ENCODE data around the gene METTL22.

METTL22 gene

DNA sequence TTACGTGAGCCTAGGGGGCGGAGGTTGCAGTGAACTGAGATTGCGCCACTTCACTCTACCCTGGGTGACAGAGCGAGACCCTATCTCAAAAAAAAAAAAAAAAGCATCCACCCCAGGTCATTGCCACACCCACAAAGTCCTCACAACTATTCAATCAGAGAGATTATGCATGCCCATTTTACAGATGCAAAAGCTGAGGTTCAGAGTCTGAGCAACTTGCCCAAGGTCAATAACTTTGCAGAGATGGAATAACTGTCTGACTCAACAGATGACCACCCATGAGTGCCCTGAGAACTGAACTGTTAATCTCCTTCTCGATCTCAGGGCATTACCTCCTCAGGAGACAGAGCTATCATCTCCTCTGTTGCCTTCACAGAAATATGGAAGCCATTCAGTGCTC, 25.7 kb upstream of the METTL22 start:
- Histone ChIP-seq H3K4me1 (ENCODE audit: low read length) (peaks cover 5% of the 10 kb centered on the region; the same call in 1 of the 2 replicates), H3K79me2 (ENCODE audit: low read length) (no peaks in the 10 kb centered on the region), H3K27me3 (ENCODE audit: low read depth, low read length) (peaks cover 8% of the 10 kb centered on the region; the same call in 1 of the 2 replicates), H3K9ac (ENCODE audit: low read length) (no peak overlapping the region), H3K4me2 (ENCODE audit: low read length) (no peak overlapping the region), H4K20me1 (ENCODE audit: insufficient read depth, low read length) (no peaks in the 10 kb centered on the region), H3K27ac (ENCODE audit: low read length) (no peak overlapping the region), H2AFZ (ENCODE audit: low read depth, low read length) (no peak overlapping the region), H3K9me3 (ENCODE audit: insufficient read depth, low read length) (no peaks in the 10 kb centered on the region; the same call in 1 of the 2 replicates), H3K36me3 (replicated peaks; ENCODE audit: low read depth, low read length) (no peaks in the 10 kb centered on the region), H3K4me3 (ENCODE audit: low read length) (no peak overlapping the region)
- no peak for TF ChIP-seq EZH2phosphoT487 (IDR thresholded peaks at IDR 0.05; ENCODE audit: low read depth)
- TF ChIP-seq, protein P1, sequence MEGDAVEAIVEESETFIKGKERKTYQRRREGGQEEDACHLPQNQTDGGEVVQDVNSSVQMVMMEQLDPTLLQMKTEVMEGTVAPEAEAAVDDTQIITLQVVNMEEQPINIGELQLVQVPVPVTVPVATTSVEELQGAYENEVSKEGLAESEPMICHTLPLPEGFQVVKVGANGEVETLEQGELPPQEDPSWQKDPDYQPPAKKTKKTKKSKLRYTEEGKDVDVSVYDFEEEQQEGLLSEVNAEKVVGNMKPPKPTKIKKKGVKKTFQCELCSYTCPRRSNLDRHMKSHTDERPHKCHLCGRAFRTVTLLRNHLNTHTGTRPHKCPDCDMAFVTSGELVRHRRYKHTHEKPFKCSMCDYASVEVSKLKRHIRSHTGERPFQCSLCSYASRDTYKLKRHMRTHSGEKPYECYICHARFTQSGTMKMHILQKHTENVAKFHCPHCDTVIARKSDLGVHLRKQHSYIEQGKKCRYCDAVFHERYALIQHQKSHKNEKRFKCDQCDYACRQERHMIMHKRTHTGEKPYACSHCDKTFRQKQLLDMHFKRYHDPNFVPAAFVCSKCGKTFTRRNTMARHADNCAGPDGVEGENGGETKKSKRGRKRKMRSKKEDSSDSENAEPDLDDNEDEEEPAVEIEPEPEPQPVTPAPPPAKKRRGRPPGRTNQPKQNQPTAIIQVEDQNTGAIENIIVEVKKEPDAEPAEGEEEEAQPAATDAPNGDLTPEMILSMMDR (IDR thresholded peaks at IDR 0.05; ENCODE audit: low read depth, low read length), result no peak

GRCh38 chr16:8596581-8596980, 24.9 kb upstream of the METTL22 start:
- Histone ChIP-seq H2AFZ (ENCODE audit: low read depth, low read length) (no peak overlapping the region), H3K4me1 (ENCODE audit: low read length) (peaks cover 5% of the 10 kb centered on the region; the same call in 1 of the 2 replicates), H3K36me3 (replicated peaks; ENCODE audit: low read depth, low read length) (no peaks in the 10 kb centered on the region), H3K9ac (ENCODE audit: low read length) (no peak overlapping the region), H3K27ac (ENCODE audit: low read length) (no peak overlapping the region), H3K4me3 (ENCODE audit: low read length) (no peak overlapping the region), H3K27me3 (ENCODE audit: low read depth, low read length) (peaks cover 9% of the 10 kb centered on the region; the same call in 1 of the 2 replicates), H3K9me3 (ENCODE audit: insufficient read depth, low read length) (no peaks in the 10 kb centered on the region; the same call in 1 of the 2 replicates), H3K4me2 (ENCODE audit: low read length) (no peak overlapping the region), H4K20me1 (ENCODE audit: insufficient read depth, low read length) (no peaks in the 10 kb centered on the region), H3K79me2 (ENCODE audit: low read length) (no peaks in the 10 kb centered on the region)
- TF ChIP-seq, protein P1 (IDR thresholded peaks at IDR 0.05; ENCODE audit: low read depth, low read length), result no peak
- TF ChIP-seq EZH2phosphoT487 (IDR thresholded peaks at IDR 0.05; ENCODE audit: low read depth), result no peak

GRCh38 chr16:8600144-8600775, 21.2 kb upstream of the METTL22 start:
- H4K20me1 ChIP-seq (ENCODE audit: insufficient read depth, low read length), result no peaks in the 10 kb centered on the region
- no peaks in the 10 kb centered on the region; the same call in 1 of the 2 replicates for H3K9me3 ChIP-seq (ENCODE audit: insufficient read depth, low read length)
- no peaks in the 10 kb centered on the region for H3K36me3 ChIP-seq (replicated peaks; ENCODE audit: low read depth, low read length)
- no peaks in the 10 kb centered on the region for H3K79me2 ChIP-seq (ENCODE audit: low read length)
- H3K27ac ChIP-seq (ENCODE audit: low read length), result no peak overlapping the region
- H2AFZ ChIP-seq (ENCODE audit: low read depth, low read length), result no peak overlapping the region
- TF ChIP-seq, protein P1 (IDR thresholded peaks at IDR 0.05; ENCODE audit: low read depth, low read length), result no peak
- no peak for TF ChIP-seq EZH2phosphoT487 (IDR thresholded peaks at IDR 0.05; ENCODE audit: low read depth)
- H3K4me1 ChIP-seq (ENCODE audit: low read length), result no peaks in the 10 kb centered on the region
- H3K9ac ChIP-seq (ENCODE audit: low read length), result no peak overlapping the region
- H3K4me2 ChIP-seq (ENCODE audit: low read length), result no peak overlapping the region
- H3K4me3 ChIP-seq (ENCODE audit: low read length), result no peak overlapping the region
- peaks cover 13% of the 10 kb centered on the region; the same call in 1 of the 2 replicates for H3K27me3 ChIP-seq (ENCODE audit: low read depth, low read length)

DNA sequence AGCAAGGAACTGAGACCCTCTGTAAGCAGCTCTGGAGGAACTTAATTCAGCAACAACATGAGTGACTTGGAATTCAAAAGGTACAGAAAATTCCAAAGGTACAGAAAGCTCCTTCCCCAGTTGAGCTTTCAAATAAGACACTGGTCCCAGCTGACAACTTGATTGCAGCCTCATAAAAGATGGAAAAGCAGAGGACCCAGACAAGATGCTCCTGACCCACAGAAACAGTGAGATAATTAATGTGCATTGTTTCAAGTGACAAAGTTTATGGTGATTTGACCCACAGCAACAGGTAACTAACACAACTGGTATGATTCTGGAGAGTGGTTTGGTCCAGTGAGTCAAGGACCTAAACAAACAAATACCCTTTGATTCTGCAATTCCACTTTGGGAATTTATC, 15.9 kb upstream of the METTL22 start:
- H3K9me3 ChIP-seq (ENCODE audit: insufficient read depth, low read length), result no peaks in the 10 kb centered on the region
- no peak overlapping the region for H2AFZ ChIP-seq (ENCODE audit: low read depth, low read length)
- no peaks in the 10 kb centered on the region for H3K36me3 ChIP-seq (replicated peaks; ENCODE audit: low read depth, low read length)
- no peaks in the 10 kb centered on the region for H3K79me2 ChIP-seq (ENCODE audit: low read length)
- H3K27me3 ChIP-seq (ENCODE audit: low read depth, low read length), result peaks cover 9% of the 10 kb centered on the region; the same call in 1 of the 2 replicates
- no peaks in the 10 kb centered on the region for H3K4me1 ChIP-seq (ENCODE audit: low read length)
- H3K9ac ChIP-seq (ENCODE audit: low read length), result no peak overlapping the region
- TF ChIP-seq, protein P1 (IDR thresholded peaks at IDR 0.05; ENCODE audit: low read depth, low read length), result no peak
- no peak overlapping the region for H3K4me2 ChIP-seq (ENCODE audit: low read length)
- H4K20me1 ChIP-seq (ENCODE audit: insufficient read depth, low read length), result no peaks in the 10 kb centered on the region
- no peak overlapping the region for H3K27ac ChIP-seq (ENCODE audit: low read length)
- no peak overlapping the region for H3K4me3 ChIP-seq (ENCODE audit: low read length)
